Muscle of leg (tissue), 11 donors: Measurements from ENCODE around the gene MAD1L1. TPM values are rescaled to one million over a fixed set of nuclear protein-coding genes. Genes with fewer than 3 reads are reported as not detected.

ENCODE experiments used
- DNase-seq: peaks from one replicate; pipeline ENCODE4 v3.0.0; 2013
- H3K27ac ChIP-seq: one replicate; pipeline ENCODE4 v1.5.1; 2013; ENCODE audit warnings: mild to moderate bottlenecking, low read length, control low read depth
- H3K27me3 ChIP-seq: one replicate; pipeline ENCODE4 v1.6.1; 2013; ENCODE audit warnings: low read length; ENCODE audit not compliant: control insufficient read depth, insufficient read depth
- H3K36me3 ChIP-seq: one replicate; pipeline ENCODE4 v1.6.1; 2013; ENCODE audit warnings: low read length; ENCODE audit not compliant: control insufficient read depth, insufficient read depth
- H3K4me1 ChIP-seq: one replicate; pipeline ENCODE4 v1.6.1; 2013; ENCODE audit warnings: low read length; ENCODE audit not compliant: control insufficient read depth, insufficient read depth
- H3K4me3 ChIP-seq: one replicate; pipeline ENCODE4 v1.5.1; 2013; ENCODE audit warnings: low read length, control low read depth
- H3K9me3 ChIP-seq: replicated peaks from 2 replicates; pipeline ENCODE4 v1.6.1; 2013; ENCODE audit warnings: low read depth, low read length; ENCODE audit not compliant: control insufficient read depth
- WGBS: methylation state at CpG from one replicate; pipeline ENCODE4 v1.1.5; 2013; ENCODE audit warnings: missing lambda C conversion rate; ENCODE audit not compliant: insufficient coverage; 5-methylcytosine and 5-hydroxymethylcytosine counted together
- polyA plus RNA-seq, 8 donors: library from polyadenylated mRNA; unstranded; fragments of 120-200 nt; gene quantifications; one replicate each; pipeline versions ENCODE4 v1.2.1 to v1.2.3, GENCODE V29; 2013; ENCODE audit warnings: inconsistent platforms in 1 of 8, low replicate concordance in 1 of 8; ENCODE audit not compliant: insufficient read length in 8 of 8, insufficient read depth in 1 of 8
- total RNA-seq: library from RNA; stranded (reverse); fragments of 120-200 nt; gene quantifications from one replicate; pipeline ENCODE4 v1.2.4, GENCODE V29; 2013

Gene MAD1L1
- total and polyA plus RNA-seq, 9 donors = 19.1 to 38.7 (median 21.8) TPM

DNA sequence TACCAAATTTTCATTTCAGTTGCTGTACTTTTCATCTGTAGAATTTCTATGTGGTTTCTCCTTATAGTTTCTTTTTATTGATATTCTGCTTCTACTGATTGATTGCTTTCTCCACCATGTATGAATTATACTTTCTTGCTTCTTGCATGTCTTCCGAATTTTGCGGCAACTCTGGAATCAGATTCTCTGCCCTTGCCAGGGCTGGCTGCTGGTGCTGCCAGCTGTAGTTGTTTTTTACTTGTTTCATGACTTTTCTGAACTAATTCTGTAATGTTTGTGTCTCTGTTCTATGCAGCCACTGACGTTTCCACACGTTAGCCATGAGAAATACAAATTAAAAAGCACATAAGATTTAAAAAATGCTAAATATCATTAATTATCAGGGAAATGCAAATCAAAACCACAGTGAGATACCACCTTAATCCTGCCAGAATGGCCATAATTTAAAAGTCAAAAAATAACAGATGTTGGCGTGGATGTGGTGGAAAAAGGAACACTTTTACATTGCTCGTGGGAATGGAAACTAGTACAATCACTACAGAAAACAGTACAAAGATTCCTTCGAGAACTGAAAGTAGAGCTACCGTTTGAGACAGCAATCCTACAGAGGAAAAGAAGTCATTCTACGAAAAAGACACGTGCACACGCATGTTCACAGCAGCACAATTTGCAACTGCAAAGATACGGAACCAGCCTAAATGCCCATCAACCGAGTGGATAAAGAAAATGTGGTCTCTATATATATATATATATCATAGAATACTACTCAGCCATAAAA, 51.5 kb downstream of the MAD1L1 start:
- Histone ChIP-seq H3K27me3 (no peaks in the 10 kb centered on the region), H3K4me1 (no peaks in the 10 kb centered on the region), H3K4me3 (no peak overlapping the region), H3K36me3 (peaks cover 3% of the 10 kb centered on the region), H3K27ac (no peak overlapping the region), H3K9me3 (no peaks in the 10 kb centered on the region)
- WGBS = no CpG with 5 or more reads among the region's 13 CpGs
- no peak for DNase-seq

DNA sequence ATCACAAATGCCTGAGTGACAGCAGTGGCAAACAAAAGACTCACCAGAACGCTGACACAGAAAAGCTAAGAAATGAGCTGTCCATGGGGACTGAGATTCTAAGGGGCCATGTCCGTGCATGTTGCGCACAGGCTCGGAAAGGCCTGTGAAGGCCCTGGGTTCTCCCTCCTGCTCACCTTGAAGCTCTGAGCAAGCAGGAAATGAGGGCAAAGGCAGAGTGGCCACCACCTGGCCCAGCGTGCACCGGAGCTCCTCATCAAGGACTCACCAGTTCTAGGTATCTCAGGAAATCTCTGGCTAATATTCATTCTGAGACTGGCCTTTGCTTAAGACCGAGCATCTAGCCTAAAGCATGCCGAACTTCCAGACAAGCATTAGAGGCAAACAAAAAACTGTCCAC, 52.7 kb downstream of the MAD1L1 start:
- Histone ChIP-seq H3K27ac (no peak overlapping the region), H3K4me3 (no peak overlapping the region), H3K36me3 (peaks cover 3% of the 10 kb centered on the region), H3K27me3 (no peaks in the 10 kb centered on the region), H3K4me1 (peaks cover 10% of the 10 kb centered on the region), H3K9me3 (no peaks in the 10 kb centered on the region)
- DNase-seq = no peak
- 89% methylated on average over 6 of the region's 8 CpGs for WGBS

DNA sequence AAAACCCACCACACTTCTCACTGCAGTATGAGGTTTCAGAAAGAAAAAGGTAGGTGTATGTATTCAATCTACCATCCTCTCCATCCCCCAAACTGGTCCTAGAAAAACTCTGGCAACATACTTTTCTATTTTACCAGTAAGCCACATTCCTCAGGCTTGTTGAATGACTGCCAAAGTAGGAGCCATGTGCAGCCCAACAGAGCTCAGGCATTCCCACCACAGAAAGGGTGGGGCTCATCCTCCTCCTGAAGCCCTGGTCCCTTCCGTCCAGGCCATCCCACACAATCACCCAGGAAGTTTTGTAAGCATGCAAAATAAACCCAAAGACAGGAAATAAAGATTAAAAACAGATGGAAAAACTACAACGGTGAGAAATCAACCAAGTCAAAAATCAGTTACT, 57.2 kb downstream of the MAD1L1 start:
- Histone ChIP-seq H3K9me3 (no peaks in the 10 kb centered on the region), H3K27me3 (no peaks in the 10 kb centered on the region), H3K27ac (peak overlapping the region; percentile 67), H3K4me1 (peaks cover 42% of the 10 kb centered on the region), H3K36me3 (peaks cover 7% of the 10 kb centered on the region), H3K4me3 (no peak overlapping the region)
- no CpG with 5 or more reads among the region's 2 CpGs for WGBS
- peak; percentile 82 for DNase-seq

DNA sequence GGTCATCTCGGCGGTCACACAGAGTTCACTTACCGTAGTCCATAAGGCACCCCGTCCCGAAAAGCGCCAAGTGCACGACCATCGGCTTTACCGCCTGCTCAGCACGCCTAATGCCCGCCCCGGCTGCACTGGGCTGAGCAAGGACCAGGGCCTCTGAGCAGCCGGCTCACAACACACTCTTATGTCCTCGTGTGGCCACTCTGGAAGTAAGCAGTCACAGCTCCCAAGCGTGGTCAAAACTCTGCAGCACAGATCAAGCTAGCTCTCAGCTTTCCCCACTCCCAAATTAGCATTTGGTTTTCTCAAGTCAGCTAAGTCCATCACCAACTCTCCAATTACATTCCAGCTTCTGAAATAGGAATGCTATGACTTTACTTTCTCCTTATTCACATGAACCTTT, 57.7 kb downstream of the MAD1L1 start:
- H3K4me1 ChIP-seq = peaks cover 42% of the 10 kb centered on the region
- DNase-seq = peak; percentile 76
- peaks cover 7% of the 10 kb centered on the region for H3K36me3 ChIP-seq
- H3K9me3 ChIP-seq = no peaks in the 10 kb centered on the region
- H3K27me3 ChIP-seq = no peaks in the 10 kb centered on the region
- H3K27ac ChIP-seq = peak overlapping the region; percentile 67
- H3K4me3 ChIP-seq = no peak overlapping the region
- 74% methylated on average over 15 of the region's 15 CpGs for WGBS

DNA sequence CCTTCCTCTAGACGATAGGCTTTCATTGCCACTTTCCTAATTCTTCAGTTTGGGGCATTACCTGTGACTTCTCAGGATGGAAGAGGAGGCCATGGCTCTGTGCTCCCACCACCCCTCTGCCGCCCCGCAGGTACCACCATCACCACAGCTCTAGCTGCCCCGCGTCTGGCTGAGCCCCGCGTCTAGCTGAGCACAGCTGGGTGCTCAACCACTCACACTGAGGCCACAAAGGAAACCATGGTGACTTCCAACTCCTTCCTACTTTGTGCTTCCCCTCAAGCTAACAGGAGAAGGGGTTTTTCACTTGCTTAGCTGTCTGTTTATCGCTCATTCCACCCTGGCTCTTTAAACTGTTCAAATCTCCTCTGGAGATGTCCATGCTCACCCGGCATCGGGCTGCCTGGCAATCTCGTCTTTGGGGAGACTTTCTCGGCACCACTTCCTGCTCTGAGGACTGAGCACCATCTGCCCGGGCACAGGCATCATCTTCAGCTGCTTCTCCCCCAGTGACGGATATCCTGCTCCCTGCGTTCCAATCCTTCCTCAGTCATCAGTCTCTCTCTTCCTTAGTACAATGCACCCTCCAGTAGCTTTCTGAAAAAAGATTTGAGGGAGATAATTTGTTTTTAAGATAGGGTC, 59.4 kb downstream of the MAD1L1 start:
- Histone ChIP-seq H3K36me3 (peaks cover 15% of the 10 kb centered on the region), H3K4me1 (peaks cover 42% of the 10 kb centered on the region), H3K27me3 (peaks cover 4% of the 10 kb centered on the region), H3K9me3 (no peaks in the 10 kb centered on the region), H3K27ac (no peak overlapping the region), H3K4me3 (no peak overlapping the region)
- whole genome bisulfite sequencing = 78% methylated on average over 6 of the region's 15 CpGs
- no peak for DNase-seq

DNA sequence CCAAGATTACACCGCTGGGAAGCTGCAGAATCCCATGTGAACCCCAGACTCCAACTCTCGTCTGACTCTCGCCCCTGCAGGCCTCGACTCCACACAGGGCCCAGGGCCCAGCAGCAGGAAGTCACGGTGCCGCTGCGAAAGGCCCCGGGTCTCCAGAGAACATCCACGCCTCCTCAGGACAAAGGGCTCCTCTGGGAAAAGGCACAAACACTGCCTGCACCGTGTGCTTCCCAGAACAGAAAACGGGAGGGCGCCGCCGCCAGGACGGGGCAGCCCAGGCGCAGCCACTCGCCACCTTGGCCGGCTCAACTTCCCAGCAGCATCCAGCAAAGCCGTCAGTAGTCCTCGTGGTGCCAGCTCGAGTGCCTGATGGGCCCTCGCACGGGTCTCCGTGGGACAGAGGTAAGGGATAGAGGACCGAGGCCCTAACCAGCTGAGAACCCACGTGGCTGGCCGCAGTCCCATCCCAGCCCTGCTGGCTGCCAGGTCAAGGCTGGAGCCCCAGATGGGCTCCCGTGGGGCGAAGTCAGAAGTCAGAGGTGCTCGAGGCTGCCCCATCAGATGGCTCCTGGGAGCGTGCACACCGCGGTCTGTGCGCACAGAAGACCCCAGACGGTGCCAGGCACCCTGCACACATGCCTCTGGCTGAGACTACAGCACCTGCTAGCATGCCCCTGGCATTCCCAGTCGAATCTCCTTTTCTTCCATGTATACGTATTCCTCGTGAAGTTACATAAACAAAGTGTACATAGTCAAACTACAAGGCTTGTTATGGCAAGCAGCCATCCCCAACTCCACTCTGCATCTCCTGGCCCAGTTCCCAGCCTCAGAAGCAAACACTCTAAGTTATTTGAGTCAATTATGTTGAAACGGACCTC, 60.2 kb downstream of the MAD1L1 start:
- peaks cover 4% of the 10 kb centered on the region for H3K27me3 ChIP-seq
- H3K4me3 ChIP-seq = no peak overlapping the region
- H3K27ac ChIP-seq = no peak overlapping the region

DNA sequence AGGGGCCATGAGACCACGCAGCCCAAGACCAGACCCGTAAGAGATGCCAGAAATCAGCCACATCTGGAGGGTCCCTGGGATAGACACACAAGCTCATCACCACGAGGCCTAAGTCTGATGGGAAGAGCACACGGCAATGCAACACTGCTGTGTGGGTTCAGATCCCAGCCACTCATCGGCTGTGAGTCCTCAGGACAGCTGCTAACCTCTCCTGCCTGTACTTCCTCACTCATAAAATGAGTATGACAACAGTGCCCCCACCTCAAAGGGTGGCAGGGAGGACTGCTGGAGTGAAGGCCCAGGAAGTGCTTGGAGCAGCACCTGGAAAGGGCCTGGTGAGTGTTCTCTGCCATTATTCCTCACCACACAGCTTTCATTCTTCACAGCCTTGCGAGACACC, 60.9 kb downstream of the MAD1L1 start:
- 91% methylated on average over 6 of the region's 6 CpGs for WGBS
- Histone ChIP-seq H3K4me3 (no peak overlapping the region), H3K27ac (no peak overlapping the region), H3K27me3 (peaks cover 4% of the 10 kb centered on the region), H3K9me3 (no peaks in the 10 kb centered on the region), H3K36me3 (peaks cover 14% of the 10 kb centered on the region), H3K4me1 (peaks cover 45% of the 10 kb centered on the region)
- no peak for DNase-seq

More for the DNA sequence above, 60.2 kb downstream of the MAD1L1 start:
- Histone ChIP-seq H3K36me3 (peaks cover 14% of the 10 kb centered on the region), H3K9me3 (no peaks in the 10 kb centered on the region), H3K4me1 (peaks cover 42% of the 10 kb centered on the region)
- DNase-seq = peak; percentile 85
- 74% methylated on average over 29 of the region's 39 CpGs for WGBS

DNA sequence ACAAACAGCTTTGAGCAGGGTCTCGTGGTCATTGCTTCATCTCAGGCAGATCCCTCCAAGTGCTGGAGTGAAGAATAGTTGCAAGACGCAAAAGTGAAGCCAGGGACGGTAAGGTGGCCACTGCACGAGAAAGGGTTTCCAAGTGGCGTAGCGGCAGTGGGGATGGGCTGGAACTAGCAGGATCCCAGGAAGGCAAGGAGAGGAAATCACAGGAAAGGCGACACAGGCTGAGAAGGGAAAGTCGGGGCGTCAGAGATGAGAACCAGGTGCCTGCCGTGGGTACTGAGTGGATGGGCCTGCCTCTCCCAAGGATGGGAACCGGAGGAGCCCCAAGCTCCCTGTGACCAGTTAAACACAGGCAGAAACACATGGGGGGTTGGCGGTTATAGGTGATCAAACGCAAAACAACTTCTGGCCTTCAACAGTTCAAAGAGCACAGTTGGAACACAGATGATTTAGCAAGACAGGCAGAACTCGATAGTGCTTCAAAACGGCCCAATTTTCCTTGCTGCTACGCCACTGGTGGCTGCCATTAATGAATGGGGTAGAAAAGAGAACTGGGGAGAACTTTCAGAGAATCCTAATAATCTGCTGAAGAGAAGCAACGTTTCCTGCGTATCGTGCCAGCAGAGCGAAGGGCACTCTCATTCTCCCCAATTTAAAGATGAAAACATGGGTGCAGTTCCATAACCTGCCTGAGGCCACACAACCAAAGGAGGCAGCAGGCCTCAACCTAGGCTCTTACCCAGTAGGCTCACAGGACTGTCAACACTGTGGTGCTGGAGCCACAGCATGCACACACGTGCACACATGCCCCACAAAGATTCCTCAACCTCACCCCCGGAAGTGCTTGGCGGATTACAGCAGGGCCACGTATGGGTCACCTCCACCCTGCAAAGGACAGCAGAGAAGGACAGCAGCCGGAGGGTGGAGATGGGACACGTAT, 61.9 kb downstream of the MAD1L1 start:
- Histone ChIP-seq H3K9me3 (no peaks in the 10 kb centered on the region), H3K4me1 (peaks cover 52% of the 10 kb centered on the region), H3K36me3 (peaks cover 14% of the 10 kb centered on the region), H3K4me3 (no peak overlapping the region), H3K27ac (no peak overlapping the region), H3K27me3 (peaks cover 4% of the 10 kb centered on the region)
- WGBS = 89% methylated on average over 26 of the region's 26 CpGs
- no peak for DNase-seq

DNA sequence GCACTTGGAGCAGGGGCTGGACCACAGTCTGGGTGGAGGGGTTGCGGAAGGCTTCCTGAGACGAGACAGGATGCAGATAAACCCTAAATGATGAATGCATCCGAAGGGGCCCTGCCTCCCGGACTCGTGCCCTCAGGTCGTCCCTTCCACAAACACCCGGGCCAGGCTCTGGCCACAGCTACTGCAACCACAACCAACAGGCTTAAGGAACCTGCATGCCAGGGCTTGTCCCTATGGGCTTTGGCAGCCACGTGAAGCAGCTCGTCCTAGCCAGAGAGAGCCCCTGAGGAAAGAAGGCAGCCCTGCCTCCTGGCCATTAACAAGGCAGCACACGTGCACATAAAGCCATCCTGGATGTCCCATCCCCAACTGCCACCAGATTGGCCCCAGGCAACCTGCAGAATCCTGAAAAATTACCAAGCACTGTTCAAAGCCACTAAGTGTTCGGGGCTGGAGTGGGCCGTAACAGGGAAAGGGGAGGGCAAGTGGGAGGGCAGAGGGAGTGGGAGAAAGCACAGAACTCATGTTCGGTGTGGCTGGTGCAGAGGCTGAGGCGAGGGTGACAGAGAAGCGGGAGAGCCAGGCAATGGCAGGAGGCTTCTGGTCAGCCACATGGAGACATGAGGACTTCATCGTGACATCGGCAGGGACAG, 62.7 kb downstream of the MAD1L1 start:
- Histone ChIP-seq H3K4me1 (peaks cover 45% of the 10 kb centered on the region), H3K27ac (no peak overlapping the region), H3K27me3 (peaks cover 6% of the 10 kb centered on the region), H3K4me3 (no peak overlapping the region), H3K9me3 (no peaks in the 10 kb centered on the region), H3K36me3 (peaks cover 18% of the 10 kb centered on the region)
- WGBS = 79% methylated on average over 16 of the region's 17 CpGs
- DNase-seq = no peak
